ENCODE measurements around the gene NKX2-1.

The NKX2-1 gene

DNA sequence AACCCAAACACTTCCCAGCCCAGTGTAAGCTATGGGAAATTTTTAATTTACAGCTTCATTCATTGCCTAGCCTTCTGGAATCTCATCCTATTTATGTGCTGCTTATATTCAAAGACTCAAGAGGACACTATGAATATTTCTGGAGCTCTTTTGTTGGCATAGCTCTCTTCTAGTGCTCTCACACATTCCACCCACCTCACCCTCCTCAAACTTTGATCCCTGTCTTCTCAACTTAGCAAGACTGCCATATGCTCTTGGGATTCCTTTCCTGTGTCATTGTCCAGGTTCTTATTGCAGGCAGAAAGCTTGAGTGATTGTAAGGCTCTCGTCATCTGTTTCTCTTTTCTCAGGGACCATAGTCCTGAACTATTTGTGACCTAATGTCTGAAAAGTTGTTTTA is 18.0 kb upstream of the NKX2-1 start:
- H3K4me3 ChIP-seq (ENCODE audit: low read depth, low read length): no peak overlapping the region

DNA sequence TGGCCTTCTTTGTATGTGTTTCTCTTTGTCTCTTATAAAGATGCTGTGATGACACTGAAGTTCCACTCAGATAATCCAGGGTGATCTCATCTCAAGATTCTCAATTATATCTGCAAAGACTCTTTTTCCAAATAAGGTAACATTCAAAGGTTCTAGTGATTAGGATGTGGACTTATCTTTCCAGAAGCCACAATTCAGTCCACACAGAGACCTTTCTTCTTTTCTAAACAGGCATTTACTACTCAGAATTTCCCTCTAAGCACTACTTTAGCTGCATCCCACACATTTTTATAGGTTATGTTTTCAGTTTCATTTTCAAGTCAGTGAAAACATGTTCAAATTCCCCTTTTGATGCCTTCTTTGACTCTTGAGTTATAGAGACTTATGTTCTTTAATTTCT is 9.0 kb upstream of the NKX2-1 start:
- TF ChIP-seq, protein P1, sequence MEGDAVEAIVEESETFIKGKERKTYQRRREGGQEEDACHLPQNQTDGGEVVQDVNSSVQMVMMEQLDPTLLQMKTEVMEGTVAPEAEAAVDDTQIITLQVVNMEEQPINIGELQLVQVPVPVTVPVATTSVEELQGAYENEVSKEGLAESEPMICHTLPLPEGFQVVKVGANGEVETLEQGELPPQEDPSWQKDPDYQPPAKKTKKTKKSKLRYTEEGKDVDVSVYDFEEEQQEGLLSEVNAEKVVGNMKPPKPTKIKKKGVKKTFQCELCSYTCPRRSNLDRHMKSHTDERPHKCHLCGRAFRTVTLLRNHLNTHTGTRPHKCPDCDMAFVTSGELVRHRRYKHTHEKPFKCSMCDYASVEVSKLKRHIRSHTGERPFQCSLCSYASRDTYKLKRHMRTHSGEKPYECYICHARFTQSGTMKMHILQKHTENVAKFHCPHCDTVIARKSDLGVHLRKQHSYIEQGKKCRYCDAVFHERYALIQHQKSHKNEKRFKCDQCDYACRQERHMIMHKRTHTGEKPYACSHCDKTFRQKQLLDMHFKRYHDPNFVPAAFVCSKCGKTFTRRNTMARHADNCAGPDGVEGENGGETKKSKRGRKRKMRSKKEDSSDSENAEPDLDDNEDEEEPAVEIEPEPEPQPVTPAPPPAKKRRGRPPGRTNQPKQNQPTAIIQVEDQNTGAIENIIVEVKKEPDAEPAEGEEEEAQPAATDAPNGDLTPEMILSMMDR (IDR thresholded peaks at IDR 0.05; ENCODE audit: insufficient read depth, low read depth, low read length, missing control alignments): no peak
- no peak for DNase-seq (ENCODE audit: low read depth)
- no peak overlapping the region for H3K4me3 ChIP-seq (ENCODE audit: low read depth, low read length)

More for the DNA sequence above, 18.0 kb upstream of the NKX2-1 start:
- TF ChIP-seq, protein P1 (IDR thresholded peaks at IDR 0.05; ENCODE audit: insufficient read depth, low read depth, low read length, missing control alignments): no peak
- DNase-seq (ENCODE audit: low read depth): no peak

DNA sequence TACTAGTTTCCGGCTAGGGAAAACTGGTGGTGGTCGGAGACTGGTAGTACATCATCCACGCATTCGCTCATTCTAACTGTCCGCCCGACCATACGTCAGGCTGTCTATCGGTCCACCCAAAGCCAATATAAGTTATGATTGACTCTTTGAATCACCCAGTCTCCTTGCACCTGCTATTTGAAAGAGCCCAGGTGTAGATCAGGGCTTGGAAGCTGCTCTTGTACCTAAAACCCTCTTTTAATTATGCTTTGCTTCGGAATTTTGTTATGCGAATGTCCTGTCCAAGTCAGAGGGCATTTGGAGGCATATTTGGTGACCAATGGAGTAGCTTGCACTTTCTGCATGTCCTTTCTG is 5.7 kb upstream of the NKX2-1 start:
- no peak for DNase-seq (ENCODE audit: low read depth)
- H3K4me3 ChIP-seq (ENCODE audit: low read depth, low read length): no peak overlapping the region
- TF ChIP-seq, protein P1 (IDR thresholded peaks at IDR 0.05; ENCODE audit: insufficient read depth, low read depth, low read length, missing control alignments): no peak

DNA sequence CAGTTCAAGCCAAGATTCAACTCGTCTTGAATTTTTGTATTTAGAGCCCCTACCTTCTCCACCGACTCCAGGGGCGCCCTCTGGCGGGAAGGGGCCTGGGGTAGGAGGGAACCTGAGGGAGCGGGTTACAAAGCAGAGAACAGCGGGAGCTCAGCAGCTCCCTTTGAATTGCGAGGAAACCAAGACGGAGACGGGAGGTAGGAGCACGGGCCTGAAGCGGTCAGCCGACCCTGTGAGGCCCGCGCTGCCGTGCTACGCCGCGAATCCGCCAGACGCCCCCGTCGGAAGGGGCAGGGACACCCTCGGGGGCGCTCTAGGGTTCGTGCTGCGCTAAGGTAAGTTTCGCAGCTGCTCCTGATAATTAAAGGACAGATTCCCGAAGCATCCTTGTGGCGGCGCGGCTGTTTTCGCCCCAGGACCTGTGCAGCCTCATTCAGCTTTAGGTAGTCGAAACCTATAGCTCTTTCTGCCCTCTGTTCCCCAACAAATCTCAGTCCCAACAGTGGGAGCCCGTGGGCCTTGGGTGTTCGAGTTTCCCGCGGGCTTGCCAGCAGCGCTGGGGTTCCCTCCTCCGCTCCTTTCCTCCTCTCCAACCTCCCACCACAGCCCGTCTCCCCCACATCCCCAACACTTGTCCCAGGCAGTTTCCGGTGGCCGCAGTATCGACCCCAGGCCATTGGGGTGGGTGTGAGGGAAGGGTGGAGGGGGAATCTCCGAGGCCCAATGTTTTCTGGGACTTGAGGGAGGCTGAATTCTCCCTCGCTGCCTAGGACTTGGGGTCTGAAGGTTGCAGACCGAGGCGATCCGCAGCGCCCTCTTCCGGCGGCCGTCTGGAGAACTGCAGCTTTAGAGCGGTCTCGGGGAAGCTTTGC is 5.1 kb upstream of the NKX2-1 start:
- TF ChIP-seq, protein P1 (IDR thresholded peaks at IDR 0.05; ENCODE audit: insufficient read depth, low read depth, low read length, missing control alignments): peak; percentile 48
- no peak overlapping the region for H3K4me3 ChIP-seq (ENCODE audit: low read depth, low read length)
- peak; percentile 25 for DNase-seq (ENCODE audit: low read depth)

DNA sequence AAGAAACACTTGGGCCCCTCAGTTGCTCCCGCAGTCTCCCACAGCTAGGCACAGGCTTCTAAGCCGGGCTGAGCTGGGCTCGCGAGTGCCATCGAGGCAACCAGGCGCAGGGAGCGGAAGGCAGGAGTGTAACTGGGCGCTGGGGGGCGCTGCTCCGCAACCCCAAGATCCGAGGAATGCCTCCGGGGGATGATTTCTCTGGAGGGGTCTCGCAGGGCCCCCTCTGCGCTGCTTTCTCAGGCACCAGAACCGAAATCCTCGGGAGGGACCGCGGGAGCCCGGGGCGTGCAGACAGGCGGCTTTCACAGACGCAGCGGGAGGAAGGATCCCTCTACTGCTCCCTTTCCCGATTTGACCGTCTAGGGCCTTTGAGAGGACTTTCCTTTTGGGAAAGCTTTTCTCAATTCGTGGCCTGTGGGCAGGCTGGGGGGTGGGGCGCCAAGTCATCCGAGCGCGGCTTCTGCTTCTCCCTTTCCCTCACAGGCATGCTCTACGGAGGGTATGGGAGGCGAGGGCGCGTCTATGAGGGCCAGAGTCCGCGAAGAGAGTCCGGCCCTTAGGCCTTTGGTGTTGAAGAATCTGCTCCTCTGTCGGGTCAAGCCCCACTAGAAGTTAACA is 4.3 kb upstream of the NKX2-1 start:
- no peak for DNase-seq (ENCODE audit: low read depth)
- TF ChIP-seq, protein P1 (IDR thresholded peaks at IDR 0.05; ENCODE audit: insufficient read depth, low read depth, low read length, missing control alignments): no peak
- no peak overlapping the region for H3K4me3 ChIP-seq (ENCODE audit: low read depth, low read length)

DNA sequence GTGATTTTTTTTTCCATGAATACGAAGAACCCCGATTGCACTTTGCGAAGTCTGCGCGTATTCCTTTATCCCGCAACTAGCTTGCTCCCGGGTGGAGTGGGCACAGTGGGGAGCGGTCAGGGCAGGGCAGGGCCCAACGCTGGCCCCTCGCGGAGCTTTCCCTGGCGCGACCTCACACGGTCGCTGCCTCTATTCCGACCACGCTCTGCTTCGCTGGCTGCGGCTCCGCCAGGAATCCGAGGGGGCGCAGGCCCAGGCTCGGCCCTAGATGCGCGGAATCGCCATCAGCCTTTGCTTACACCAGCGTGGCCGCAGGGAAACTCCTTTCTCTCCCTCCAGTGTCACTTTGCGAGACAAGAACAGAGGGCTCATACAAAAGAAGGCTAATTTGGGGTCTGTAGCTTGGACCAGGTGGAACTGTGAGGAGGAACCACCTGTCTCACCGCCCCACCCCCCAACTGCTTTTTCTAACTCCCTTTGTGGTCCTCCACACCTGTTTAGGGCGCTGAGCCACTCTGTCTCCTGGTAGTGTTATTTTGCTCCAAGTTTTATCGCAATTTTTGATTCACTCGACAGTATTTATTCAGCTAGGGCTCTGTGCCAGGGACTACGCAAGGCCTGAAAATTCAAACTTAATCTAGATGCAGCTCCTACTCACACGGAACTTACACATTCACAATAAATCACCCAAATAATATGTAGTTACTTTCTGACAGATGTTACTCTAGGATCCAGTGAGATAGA is 3.1 kb upstream of the NKX2-1 start:
- TF ChIP-seq, protein P1 (IDR thresholded peaks at IDR 0.05; ENCODE audit: insufficient read depth, low read depth, low read length, missing control alignments): no peak
- no peak overlapping the region for H3K4me3 ChIP-seq (ENCODE audit: low read depth, low read length)
- DNase-seq (ENCODE audit: low read depth): no peak
